HEK293 (cell line): Measurements from ENCODE around the gene CCT8.

ENCODE experiments used
- ELK4 ChIP-seq: IDR thresholded peaks from 2 replicates; pipeline ENCODE4 v1.6.1; 2011; ENCODE audit warnings: mild to moderate bottlenecking, low read depth, low read length, borderline replicate concordance
- IKZF3 ChIP-seq: fragments of 450-650 bp; IDR thresholded peaks from 2 replicates; pipeline ENCODE4 v1.5.0; 2018; ENCODE audit warnings: missing biosample characterization, mild to moderate bottlenecking, missing genetic modification characterization, moderate library complexity
- KLF17 ChIP-seq: fragments of 450-650 bp; formaldehyde crosslinking; IDR thresholded peaks from 2 replicates; pipeline ENCODE4 v1.5.1; 2016; ENCODE audit warnings: missing biosample characterization, missing genetic modification characterization
- KLF7 ChIP-seq: fragments of 450-650 bp; formaldehyde crosslinking; IDR thresholded peaks from 2 replicates; pipeline ENCODE4 v1.5.1; 2016; ENCODE audit warnings: missing biosample characterization, missing genetic modification characterization, borderline replicate concordance
- KLF8 ChIP-seq: fragments of 450-650 bp; formaldehyde crosslinking; IDR thresholded peaks from 2 replicates; pipeline ENCODE4 v1.5.1; 2016; ENCODE audit warnings: missing biosample characterization, missing genetic modification characterization
- PRDM10 ChIP-seq: fragments of 450-650 bp; formaldehyde crosslinking; IDR thresholded peaks from 2 replicates; pipeline ENCODE4 v1.5.1; 2016; ENCODE audit warnings: missing biosample characterization, missing genetic modification characterization
- SALL2 ChIP-seq: fragments of 450-650 bp; formaldehyde crosslinking; IDR thresholded peaks from 2 replicates; pipeline ENCODE4 v1.5.0; 2017; ENCODE audit warnings: missing biosample characterization, mild to moderate bottlenecking, missing genetic modification characterization, borderline replicate concordance
- WT1 ChIP-seq: fragments of 450-650 bp; formaldehyde crosslinking; IDR thresholded peaks from 2 replicates; pipeline ENCODE4 v1.5.1; 2016; ENCODE audit warnings: missing biosample characterization, missing genetic modification characterization
- ZBTB1 ChIP-seq: fragments of 450-650 bp; formaldehyde crosslinking; IDR thresholded peaks from 2 replicates; pipeline ENCODE4 v1.5.1; 2016; ENCODE audit warnings: missing biosample characterization, missing genetic modification characterization
- ZBTB11 ChIP-seq: fragments of 450-650 bp; formaldehyde crosslinking; conservative IDR thresholded peaks from 2 replicates; pipeline ENCODE4 v1.5.1; 2016; ENCODE audit warnings: low read depth, missing biosample characterization, missing genetic modification characterization
- ZNF148 ChIP-seq: fragments of 450-650 bp; formaldehyde crosslinking; IDR thresholded peaks from 2 replicates; pipeline ENCODE4 v1.5.0; 2017; ENCODE audit warnings: missing biosample characterization, missing genetic modification characterization, borderline replicate concordance
- ZNF239 ChIP-seq: fragments of 450-650 bp; formaldehyde crosslinking; IDR thresholded peaks from 2 replicates; pipeline ENCODE4 v1.5.1; 2016; ENCODE audit warnings: missing biosample characterization, missing genetic modification characterization
- ZNF26 ChIP-seq: fragments of 450-650 bp; formaldehyde crosslinking; IDR thresholded peaks from 2 replicates; pipeline ENCODE4 v1.5.1; 2016; ENCODE audit warnings: missing biosample characterization, missing genetic modification characterization
- ZNF280D ChIP-seq: fragments of 450-650 bp; formaldehyde crosslinking; IDR thresholded peaks from 2 replicates; pipeline ENCODE4 v1.5.1; 2016; ENCODE audit warnings: missing biosample characterization, missing genetic modification characterization
- ZNF350 ChIP-seq: fragments of 450-650 bp; formaldehyde crosslinking; IDR thresholded peaks from 2 replicates; pipeline ENCODE4 v1.5.0; 2017; ENCODE audit warnings: missing biosample characterization, mild to moderate bottlenecking, missing genetic modification characterization
- ZNF510 ChIP-seq: fragments of 450-650 bp; formaldehyde crosslinking; IDR thresholded peaks from 2 replicates; pipeline ENCODE4 v1.5.1; 2018; ENCODE audit warnings: mild to moderate bottlenecking, missing genetic modification characterization, missing biosample characterization; ENCODE audit not compliant: insufficient replicate concordance
- ZNF544 ChIP-seq: fragments of 450-650 bp; formaldehyde crosslinking; IDR thresholded peaks from 2 replicates; pipeline ENCODE4 v1.5.0; 2017; ENCODE audit warnings: missing biosample characterization, missing genetic modification characterization
- ZNF561 ChIP-seq: fragments of 450-650 bp; IDR thresholded peaks from 2 replicates; pipeline ENCODE4 v1.5.1; 2018; ENCODE audit warnings: missing biosample characterization, missing genetic modification characterization, borderline replicate concordance
- ZNF610 ChIP-seq: fragments of 450-650 bp; formaldehyde crosslinking; IDR thresholded peaks from 2 replicates; pipeline ENCODE4 v1.5.1; 2016; ENCODE audit warnings: missing biosample characterization, missing genetic modification characterization, borderline replicate concordance
- ZNF791 ChIP-seq: fragments of 450-650 bp; formaldehyde crosslinking; IDR thresholded peaks from 2 replicates; pipeline ENCODE4 v1.5.1; 2016; ENCODE audit warnings: missing biosample characterization, missing genetic modification characterization

Gene CCT8

GRCh38 chr21:29073222-29074006 lies at the start of gene CCT8 (continued):
- TF ChIP-seq ZNF280D (tag by site-specific recombination) (no peak), ZNF510 (no peak), ZNF239 (tag by site-specific recombination) (peak; percentile 67; the same call in 1 of the 2 replicates), SALL2 (tag by site-specific recombination) (no peak), ZNF148 (tag by site-specific recombination) (no peak), ZNF791 (tag by site-specific recombination) (no peak), ZNF544 (no peak), ELK4 (no peak), ZNF350 (no peak), KLF7 (tag by site-specific recombination) (0 out of 2 replicates have a peak, but pooled peaks have one; percentile 77), WT1 (peak; percentile 25; the same call in 1 of the 2 replicates), ZNF561 (tag by site-specific recombination) (peak; percentile 96; the same call in 1 of the 2 replicates), KLF8 (tag by site-specific recombination) (peak; percentile 99), ZBTB11 (tag by site-specific recombination) (peak; percentile 54; the same call in 1 of the 2 replicates), KLF17 (tag by site-specific recombination) (peak; percentile 93), ZNF610 (tag by site-specific recombination) (no peak; the same call in 1 of the 2 replicates), ZNF26 (tag by site-specific recombination) (no peak), PRDM10 (peak; percentile 64), ZBTB1 (tag by site-specific recombination) (peak; percentile 94; the same call in 1 of the 2 replicates), IKZF3 (tag by site-specific recombination) (peak; percentile 89)
